ENCODE data around the gene RPS27A.
"Not testable (repeated sequence)": the region's sequence is repeated elsewhere in the genome, so short reads cannot be mapped to it uniquely, and the experiment has no call there.

DNA sequence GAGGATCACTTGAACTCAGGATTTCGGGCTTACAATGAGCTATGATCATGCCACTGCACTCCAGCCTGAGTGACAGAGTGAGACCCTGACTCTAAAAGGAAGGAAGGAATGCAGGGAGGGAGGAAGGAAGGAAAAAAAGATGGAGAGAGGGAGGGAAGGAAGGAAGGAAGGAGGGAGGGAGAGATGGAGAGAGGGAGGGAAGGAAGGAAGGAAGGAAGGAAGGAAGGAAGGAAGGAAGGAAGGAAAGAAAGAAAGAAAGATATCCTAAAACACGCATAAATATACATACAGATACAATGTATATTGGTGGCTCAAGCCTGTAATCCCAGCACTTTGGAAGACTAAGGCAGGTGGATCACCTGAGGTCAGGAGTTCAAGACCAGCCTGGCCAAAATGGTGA lies 41.9 kb downstream of the RPS27A start:
- TF ChIP-seq, protein P1, sequence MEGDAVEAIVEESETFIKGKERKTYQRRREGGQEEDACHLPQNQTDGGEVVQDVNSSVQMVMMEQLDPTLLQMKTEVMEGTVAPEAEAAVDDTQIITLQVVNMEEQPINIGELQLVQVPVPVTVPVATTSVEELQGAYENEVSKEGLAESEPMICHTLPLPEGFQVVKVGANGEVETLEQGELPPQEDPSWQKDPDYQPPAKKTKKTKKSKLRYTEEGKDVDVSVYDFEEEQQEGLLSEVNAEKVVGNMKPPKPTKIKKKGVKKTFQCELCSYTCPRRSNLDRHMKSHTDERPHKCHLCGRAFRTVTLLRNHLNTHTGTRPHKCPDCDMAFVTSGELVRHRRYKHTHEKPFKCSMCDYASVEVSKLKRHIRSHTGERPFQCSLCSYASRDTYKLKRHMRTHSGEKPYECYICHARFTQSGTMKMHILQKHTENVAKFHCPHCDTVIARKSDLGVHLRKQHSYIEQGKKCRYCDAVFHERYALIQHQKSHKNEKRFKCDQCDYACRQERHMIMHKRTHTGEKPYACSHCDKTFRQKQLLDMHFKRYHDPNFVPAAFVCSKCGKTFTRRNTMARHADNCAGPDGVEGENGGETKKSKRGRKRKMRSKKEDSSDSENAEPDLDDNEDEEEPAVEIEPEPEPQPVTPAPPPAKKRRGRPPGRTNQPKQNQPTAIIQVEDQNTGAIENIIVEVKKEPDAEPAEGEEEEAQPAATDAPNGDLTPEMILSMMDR (IDR thresholded peaks at IDR 0.05): not testable (repeated sequence)
- TF ChIP-seq POLR2A, POLR2AphosphoS5 (IDR thresholded peaks at IDR 0.05): not testable (repeated sequence)
